Keratinocyte (primary cell): ENCODE data around the gene MLPH. TPM values are rescaled to one million over a fixed set of nuclear protein-coding genes. Genes with fewer than 3 reads are reported as not detected.

Source experiments
- DNase-seq: peaks from one replicate; pipeline ENCODE4 v3.0.0-alpha.2; 2011; ENCODE audit warnings: low read depth, missing footprints, low spot score
- FAIRE-seq: peaks from 2 replicates; lab custom pipeline; 2011; peaks lifted over from hg19 to GRCh38; lab: Jason Lieb, UNC
- H2AFZ ChIP-seq: 2 replicates; pipeline ENCODE4 v1.6.0; 2012; ENCODE audit warnings: low read length, control low read depth, inconsistent platforms; ENCODE audit not compliant: control insufficient read depth
- H3K27ac ChIP-seq: 2 replicates; pipeline ENCODE4 v1.5.1; 2011; ENCODE audit warnings: low read length; ENCODE audit not compliant: control insufficient read depth, insufficient read depth
- H3K27me3 ChIP-seq: 3 replicates; pipeline ENCODE4 v1.6.0; 2011; ENCODE audit warnings: low read length; ENCODE audit not compliant: control insufficient read depth, insufficient read depth; ENCODE audit errors: extremely low read depth
- H3K36me3 ChIP-seq, 2 experiments: 2 replicates in 1 of 2; 3 replicates in 1 of 2; pipeline ENCODE4 v1.5.1; 2011; ENCODE audit warnings: low read length in 2 of 2, mild to moderate bottlenecking in 1 of 2; ENCODE audit not compliant: control insufficient read depth in 2 of 2, insufficient read depth in 2 of 2; ENCODE audit errors: extremely low read depth in 1 of 2
- H3K4me1 ChIP-seq: 3 replicates; pipeline ENCODE4 v1.5.1; 2011; ENCODE audit warnings: low read length; ENCODE audit not compliant: control insufficient read depth, insufficient read depth; ENCODE audit errors: extremely low read depth
- H3K4me2 ChIP-seq: 3 replicates; pipeline ENCODE4 v1.6.0; 2011; ENCODE audit warnings: low read depth, low read length; ENCODE audit not compliant: control insufficient read depth, insufficient read depth; ENCODE audit errors: extremely low read depth
- H3K4me3 ChIP-seq, 3 experiments: fragments of 200-600 bp in 1 of 3; sonication (generic) in 1 of 3; 2 replicates in 2 of 3; 3 replicates in 1 of 3; pipeline ENCODE4 v1.5.1; 2011 to 2016; ENCODE audit warnings: low read length in 3 of 3, mild to moderate bottlenecking in 3 of 3, control low read depth in 2 of 3, inconsistent platforms in 1 of 3, low read depth in 1 of 3, mixed read lengths in 1 of 3, mixed run types in 1 of 3, moderate library complexity in 1 of 3; ENCODE audit not compliant: control insufficient read depth in 2 of 3, insufficient read depth in 2 of 3; ENCODE audit errors: extremely low read depth in 1 of 3
- H3K79me2 ChIP-seq: 2 replicates; pipeline ENCODE4 v1.6.0; 2012; ENCODE audit warnings: low read length; ENCODE audit not compliant: control insufficient read depth, insufficient read depth
- H3K9ac ChIP-seq: 3 replicates; pipeline ENCODE4 v1.6.0; 2011; ENCODE audit warnings: low read length; ENCODE audit not compliant: control insufficient read depth, insufficient read depth; ENCODE audit errors: extremely low read depth
- H3K9me1 ChIP-seq: 3 replicates; pipeline ENCODE4 v1.6.0; 2011; ENCODE audit warnings: low read length; ENCODE audit not compliant: control insufficient read depth, insufficient read depth; ENCODE audit errors: extremely low read depth
- H3K9me3 ChIP-seq: 2 replicates; pipeline ENCODE4 v1.5.1; 2012; ENCODE audit warnings: low read depth, low read length; ENCODE audit not compliant: control insufficient read depth
- H4K20me1 ChIP-seq: 3 replicates; pipeline ENCODE4 v1.6.0; 2011; ENCODE audit warnings: low read length; ENCODE audit not compliant: control insufficient read depth, insufficient read depth; ENCODE audit errors: extremely low read depth
- CTCF ChIP-seq, 3 experiments: IDR thresholded peaks in 1 of 3; conservative IDR thresholded peaks in 1 of 3; optimal IDR thresholded peaks in 1 of 3; 2 replicates in 2 of 3; 3 replicates in 1 of 3; pipeline versions ENCODE3 to v1.5.1; 2011; ENCODE audit warnings: low read length in 3 of 3, mild to moderate bottlenecking in 3 of 3, moderate library complexity in 2 of 3, control low read depth in 1 of 3, inconsistent platforms in 1 of 3; ENCODE audit not compliant: insufficient read depth in 2 of 3; ENCODE audit errors: extremely low read depth in 1 of 3
- EZH2 ChIP-seq: IDR thresholded peaks from one replicate; pipeline ENCODE4 v1.6.1; 2012; ENCODE audit warnings: inconsistent platforms, mild to moderate bottlenecking, low read length, moderate library complexity
- dilution Hi-C: fragments of 300-500 bp; cut with MboI; formaldehyde crosslinking; loops from one replicate; pipeline ENCODE4 v1.7.0; 2020; ENCODE audit warnings: low sequenced_read_pairs; ENCODE audit not compliant: extremely low pct_ligation_motif_present
- polyA plus RNA-seq, 5 experiments: library from polyadenylated mRNA; depleted of rRNA in 3 of 5; stranded (reverse) in 3 of 5; stranded (forward) in 1 of 5; unstranded in 1 of 5; fragments of >200 nt; gene quantifications; 1 replicate in 1 of 5; 2 replicates in 3 of 5; 3 replicates in 1 of 5; pipeline versions ENCODE4 v1.2.1 to v1.2.3, GENCODE V29; 2011 to 2012; ENCODE audit warnings: missing spikeins in 2 of 5, low read depth in 1 of 5, low replicate concordance in 1 of 5

The MLPH gene
- polyA plus RNA-seq, 1 donor (not counting 4 experiments of a cell fraction or from before 2014, with no cell fraction given): 0.67 TPM

- dilution Hi-C loops: no loop called here
- Histone ChIP-seq H3K9me1 (no peaks in the 10 kb centered on the region), H3K9ac (no peak overlapping the region), H3K79me2 (no peaks in the 10 kb centered on the region), H2AFZ (no peak overlapping the region), H3K27me3 (peaks cover 8% of the 10 kb centered on the region), H4K20me1 (no peaks in the 10 kb centered on the region), H3K4me3 (no peak overlapping the region), H3K27ac (no peak overlapping the region), H3K4me2 (no peak overlapping the region), H3K9me3 (peaks cover 8% of the 10 kb centered on the region), H3K4me1 (no peaks in the 10 kb centered on the region), H3K36me3 (no peaks in the 10 kb centered on the region)
- no peak for FAIRE-seq
- TF ChIP-seq CTCF (optimal IDR thresholded peaks at IDR 0.05 in 1 of 3, IDR thresholded peaks at IDR 0.05 in 1 of 3, conservative IDR thresholded peaks at IDR 0.05 in 1 of 3; ENCODE audit: extremely low read depth in 1 of 3, insufficient read depth in 2 of 3, low read length in 3 of 3) (no peak), EZH2 (no peak)
- no peak for DNase-seq
These were observed 8.6 kb downstream of the MLPH start for GRCh38 chr2:237495521-237496117.

GRCh38 chr2:237496428-237496827, 9.4 kb downstream of the MLPH start:
- no peaks in the 10 kb centered on the region for H4K20me1 ChIP-seq
- no peak overlapping the region for H3K27ac ChIP-seq
- dilution Hi-C loops: no loop called here
- peaks cover 6% of the 10 kb centered on the region for H3K9me3 ChIP-seq
- FAIRE-seq: no peak
- peaks cover 8% of the 10 kb centered on the region for H3K27me3 ChIP-seq
- no peaks in the 10 kb centered on the region for H3K9me1 ChIP-seq
- H3K4me3 ChIP-seq: no peak overlapping the region
- no peaks in the 10 kb centered on the region for H3K36me3 ChIP-seq
- H3K4me1 ChIP-seq: peaks cover 7% of the 10 kb centered on the region
- H3K79me2 ChIP-seq: no peaks in the 10 kb centered on the region
- H3K9ac ChIP-seq: no peak overlapping the region
- no peak overlapping the region for H3K4me2 ChIP-seq
- no peak overlapping the region for H2AFZ ChIP-seq
- TF ChIP-seq EZH2: no peak
- no peak for TF ChIP-seq CTCF (optimal IDR thresholded peaks at IDR 0.05 in 1 of 3, IDR thresholded peaks at IDR 0.05 in 1 of 3, conservative IDR thresholded peaks at IDR 0.05 in 1 of 3; ENCODE audit: extremely low read depth in 1 of 3, insufficient read depth in 2 of 3, low read length in 3 of 3)
- DNase-seq: no peak
